GM13976 (cell line): ENCODE results near the gene BRIX1.

Experiments
- DNase-seq: peaks from one replicate; pipeline ENCODE4 v3.0.0; 2012; ENCODE audit warnings: low spot score
- in situ Hi-C: fragments of 300-500 bp; cut with MboI; formaldehyde crosslinking; loops from one replicate; pipeline ENCODE4 v1.12.0; 2022; ENCODE audit warnings: low sequenced_read_pairs, mixed read lengths, inconsistent platforms; ENCODE audit not compliant: unreplicated experiment
- TF ChIP-seq, protein P1 (sequence below): IDR thresholded peaks from 2 replicates; pipeline ENCODE4 v1.5.1; 2012; ENCODE audit warnings: borderline replicate concordance, mild to moderate bottlenecking; ENCODE audit not compliant: insufficient read depth; ENCODE audit errors: extremely low read depth, missing control alignments, control extremely low read depth

The BRIX1 gene, protein sequence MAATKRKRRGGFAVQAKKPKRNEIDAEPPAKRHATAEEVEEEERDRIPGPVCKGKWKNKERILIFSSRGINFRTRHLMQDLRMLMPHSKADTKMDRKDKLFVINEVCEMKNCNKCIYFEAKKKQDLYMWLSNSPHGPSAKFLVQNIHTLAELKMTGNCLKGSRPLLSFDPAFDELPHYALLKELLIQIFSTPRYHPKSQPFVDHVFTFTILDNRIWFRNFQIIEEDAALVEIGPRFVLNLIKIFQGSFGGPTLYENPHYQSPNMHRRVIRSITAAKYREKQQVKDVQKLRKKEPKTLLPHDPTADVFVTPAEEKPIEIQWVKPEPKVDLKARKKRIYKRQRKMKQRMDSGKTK

DNA sequence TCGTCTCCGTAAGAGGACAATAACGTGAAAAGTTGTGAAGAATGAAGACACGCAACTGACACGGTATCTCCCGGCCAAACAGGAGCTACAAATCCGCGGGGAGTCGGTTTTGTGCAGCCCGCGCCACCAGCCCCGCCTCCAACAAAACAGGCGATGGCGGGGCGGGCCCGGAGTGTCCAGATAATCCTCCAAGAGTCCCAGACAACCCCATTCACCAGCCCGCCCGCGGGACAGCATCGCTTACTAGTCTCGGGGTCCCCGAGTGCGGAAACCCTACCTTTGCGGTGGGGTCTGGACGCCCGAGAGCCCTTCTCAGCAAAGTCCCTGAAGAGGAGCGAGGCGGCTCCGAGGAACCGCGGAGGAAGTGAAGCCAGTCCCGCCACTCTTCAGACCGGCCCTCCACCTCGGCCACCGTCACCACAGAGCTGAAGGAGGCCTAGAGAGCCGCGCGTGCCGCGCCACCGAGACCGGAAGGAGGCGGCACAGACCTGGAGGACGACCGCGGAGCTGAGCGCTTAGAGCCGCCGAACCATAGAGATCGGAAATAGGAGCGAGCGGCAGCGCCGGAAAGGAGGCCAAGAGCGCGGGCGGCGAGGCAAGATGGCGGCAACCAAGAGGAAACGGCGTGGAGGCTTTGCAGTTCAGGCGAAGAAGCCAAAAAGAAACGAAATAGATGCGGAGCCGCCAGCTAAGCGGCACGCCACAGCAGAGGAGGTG is at the start of gene BRIX1, which contains the start of gene RAD1:
Gene BRIX1, plus strand, starts transcription at position 573 of the 717 bp plus-strand sequence. Its CDS starts 28 bp downstream, at position 601.
Gene RAD1, minus strand, starts transcription at position 366 of the 717 bp plus-strand sequence. CDS start 612 bp downstream, outside the sequence.
- TF ChIP-seq, protein P1, sequence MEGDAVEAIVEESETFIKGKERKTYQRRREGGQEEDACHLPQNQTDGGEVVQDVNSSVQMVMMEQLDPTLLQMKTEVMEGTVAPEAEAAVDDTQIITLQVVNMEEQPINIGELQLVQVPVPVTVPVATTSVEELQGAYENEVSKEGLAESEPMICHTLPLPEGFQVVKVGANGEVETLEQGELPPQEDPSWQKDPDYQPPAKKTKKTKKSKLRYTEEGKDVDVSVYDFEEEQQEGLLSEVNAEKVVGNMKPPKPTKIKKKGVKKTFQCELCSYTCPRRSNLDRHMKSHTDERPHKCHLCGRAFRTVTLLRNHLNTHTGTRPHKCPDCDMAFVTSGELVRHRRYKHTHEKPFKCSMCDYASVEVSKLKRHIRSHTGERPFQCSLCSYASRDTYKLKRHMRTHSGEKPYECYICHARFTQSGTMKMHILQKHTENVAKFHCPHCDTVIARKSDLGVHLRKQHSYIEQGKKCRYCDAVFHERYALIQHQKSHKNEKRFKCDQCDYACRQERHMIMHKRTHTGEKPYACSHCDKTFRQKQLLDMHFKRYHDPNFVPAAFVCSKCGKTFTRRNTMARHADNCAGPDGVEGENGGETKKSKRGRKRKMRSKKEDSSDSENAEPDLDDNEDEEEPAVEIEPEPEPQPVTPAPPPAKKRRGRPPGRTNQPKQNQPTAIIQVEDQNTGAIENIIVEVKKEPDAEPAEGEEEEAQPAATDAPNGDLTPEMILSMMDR: peak; percentile 27
- peak; percentile 94 for DNase-seq
- in situ Hi-C loops: no loop called here

DNA sequence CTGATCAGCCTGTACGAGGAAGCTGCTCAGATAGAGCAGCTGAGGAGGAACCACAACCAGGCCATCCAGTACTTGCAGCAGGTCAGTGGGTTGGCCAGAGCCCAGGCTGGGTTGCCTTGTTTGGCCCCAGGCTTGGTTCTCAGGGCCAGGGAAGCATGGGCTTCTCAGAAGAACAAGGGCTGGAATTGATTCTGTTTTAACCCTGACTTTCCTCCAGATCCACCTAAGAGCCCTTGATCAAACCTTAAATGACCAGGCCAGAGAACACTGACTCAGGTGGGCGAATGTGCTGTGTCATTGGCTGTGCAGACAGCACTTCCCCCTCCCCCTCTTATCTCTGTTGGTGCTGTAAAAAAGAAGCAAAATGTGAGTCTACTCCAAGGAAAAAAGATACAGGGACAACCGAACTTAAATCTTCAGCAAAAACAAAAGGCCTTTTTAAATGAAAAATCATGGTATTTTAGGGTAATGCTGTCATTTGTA is 48.5 kb upstream of the BRIX1 start:
- TF ChIP-seq, protein P1: no peak
- in situ Hi-C loops: no loop called here
- DNase-seq: no peak

DNA sequence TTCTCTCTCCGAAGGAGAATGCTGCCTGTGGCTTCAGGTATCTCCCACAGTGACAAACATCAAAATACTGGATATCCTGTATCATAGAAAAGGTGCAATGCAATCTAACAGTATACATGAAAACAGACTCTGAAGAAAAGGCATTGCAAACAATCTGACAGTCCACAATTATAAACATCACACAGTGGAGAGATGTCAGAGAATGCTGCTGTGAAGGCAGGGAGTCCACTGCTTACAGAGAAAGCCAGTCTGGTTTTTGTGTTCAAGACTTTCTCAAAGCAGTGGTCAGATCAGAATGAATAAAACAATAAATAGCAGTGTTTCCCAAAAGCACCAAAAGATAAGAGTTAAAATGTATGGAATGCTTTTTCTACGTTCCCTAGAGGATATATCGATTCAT is 47.9 kb upstream of the BRIX1 start:
- TF ChIP-seq, protein P1: no peak
- DNase-seq: no peak
- in situ Hi-C loops: no loop called here

DNA sequence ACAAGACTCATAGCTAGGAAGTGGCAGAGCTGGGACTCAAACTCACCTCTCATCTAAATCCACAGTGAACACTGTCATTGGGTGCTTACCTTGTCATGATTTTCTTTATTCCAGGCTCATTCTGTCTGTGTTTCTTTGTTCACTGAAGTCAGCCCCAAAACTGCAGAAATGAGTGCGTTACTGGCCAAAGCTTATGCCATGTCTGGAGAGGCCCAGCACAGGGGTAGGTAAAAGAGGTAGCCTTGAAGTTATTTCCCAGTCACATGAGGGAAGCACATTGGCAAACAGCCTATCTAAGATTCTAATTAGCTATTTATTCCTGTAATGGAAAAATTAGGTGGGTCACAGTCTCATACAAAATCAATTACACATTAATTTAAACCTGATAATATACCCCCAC is 46.7 kb upstream of the BRIX1 start:
- no peak for DNase-seq

DNA sequence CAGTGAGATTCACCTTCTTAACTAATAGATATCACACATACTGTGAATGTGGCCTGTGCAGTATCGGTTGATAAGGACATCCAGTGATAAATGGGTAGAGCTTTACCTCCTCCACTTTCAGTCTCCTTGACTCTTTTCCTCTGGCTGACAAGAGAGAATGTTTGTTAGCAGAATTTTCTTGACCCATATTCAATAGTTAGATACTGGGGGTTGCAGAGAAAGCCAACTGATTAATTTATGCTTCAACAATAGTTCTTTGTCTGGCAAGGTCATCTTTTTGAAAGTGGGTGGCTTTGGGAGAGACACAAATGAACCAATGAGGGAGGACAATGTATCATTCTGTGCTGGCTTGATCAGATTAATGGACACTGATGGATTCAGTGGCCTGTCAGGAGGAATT is 46.3 kb upstream of the BRIX1 start:
- no peak for DNase-seq
- TF ChIP-seq, protein P1: no peak
- in situ Hi-C loops: no loop called here

More for the DNA sequence above, 46.7 kb upstream of the BRIX1 start:
- TF ChIP-seq, protein P1: no peak
- in situ Hi-C loops: no loop called here

DNA sequence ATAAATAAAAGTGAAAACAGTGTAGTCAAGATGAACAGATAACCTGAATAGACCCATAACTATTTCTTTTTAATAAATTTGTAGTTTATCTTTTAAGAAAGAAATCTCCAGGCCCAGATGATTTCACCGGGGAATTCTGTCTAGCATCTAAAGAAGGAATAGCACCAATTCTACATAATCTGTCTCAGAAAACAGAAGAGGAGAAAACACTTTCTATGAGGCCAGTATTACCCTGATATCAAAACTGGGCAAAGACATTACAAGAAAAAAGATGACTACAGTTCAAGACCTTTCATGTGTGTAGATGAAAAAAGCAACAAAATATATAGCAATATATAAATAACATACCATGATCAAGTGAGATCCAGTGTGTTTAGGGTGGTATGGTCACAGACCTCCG is 45.1 kb upstream of the BRIX1 start:
- in situ Hi-C loops: no loop called here

More for the DNA sequence above, 45.1 kb upstream of the BRIX1 start:
- DNase-seq: no peak
- TF ChIP-seq, protein P1: no peak
